Stimulated activated naive CD4-positive, alpha-beta T cell (primary cell): ENCODE results near the gene SRGAP2B.
"Not testable (repeated sequence)": the region's sequence is repeated elsewhere in the genome, so short reads cannot be mapped to it uniquely, and the experiment has no call there.

Source experiments
- DNase-seq, 6 experiments: peaks; one replicate each; lab custom pipeline; 2025; lab: John Stamatoyannopoulos, UW

The SRGAP2B gene

GRCh38 chr1:144894454-144895201, 200.5 kb downstream of the SRGAP2B start:
- DNase-seq: not testable (repeated sequence)

GRCh38 chr1:144893710-144894438, 201.3 kb downstream of the SRGAP2B start:
- not testable (repeated sequence) for DNase-seq

GRCh38 chr1:144893062-144893461, 202.1 kb downstream of the SRGAP2B start:
- not testable (repeated sequence) for DNase-seq

GRCh38 chr1:144889450-144890115, 205.5 kb downstream of the SRGAP2B start:
- DNase-seq: not testable (repeated sequence)

GRCh38 chr1:144883022-144883421, 212.1 kb downstream of the SRGAP2B start:
- not testable (repeated sequence) for DNase-seq

GRCh38 chr1:144882343-144882742, 212.8 kb downstream of the SRGAP2B start:
- DNase-seq: not testable (repeated sequence)

GRCh38 chr1:144858607-144859006, 236.5 kb downstream of the SRGAP2B start:
- not testable (repeated sequence) for DNase-seq
